HK-2 (cell line): ENCODE data around the gene SHROOM4.
A peak's percentile ranks its signal among the peaks of the same experiment; 100 is the strongest.

ENCODE experiments used
- DNase-seq: peaks from one replicate; pipeline ENCODE4 v3.0.0-alpha.2; 2018; ENCODE audit not compliant: unreplicated experiment

The SHROOM4 gene

GRCh38 chrX:50615570-50616158 lies 198.3 kb downstream of the SHROOM4 start:
- DNase-seq: no peak

DNA sequence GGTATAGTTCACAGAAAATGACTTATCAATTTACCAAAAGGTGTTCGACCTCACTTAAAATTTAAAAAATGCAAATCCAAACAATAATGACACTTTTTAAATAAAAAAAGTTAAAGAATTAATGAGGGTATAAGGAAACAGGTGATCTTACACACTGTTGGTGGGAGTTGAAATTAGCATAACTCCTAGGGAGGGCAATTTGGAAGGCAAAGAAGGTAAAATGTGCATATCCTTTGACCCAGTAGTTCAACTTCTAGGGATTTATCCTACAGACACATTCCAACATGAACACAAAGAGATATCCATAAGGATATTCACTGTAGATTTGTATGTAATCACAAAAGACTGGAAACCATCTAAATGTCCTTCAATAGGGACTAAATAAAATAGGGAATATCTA lies 199.5 kb downstream of the SHROOM4 start:
- no peak for DNase-seq

DNA sequence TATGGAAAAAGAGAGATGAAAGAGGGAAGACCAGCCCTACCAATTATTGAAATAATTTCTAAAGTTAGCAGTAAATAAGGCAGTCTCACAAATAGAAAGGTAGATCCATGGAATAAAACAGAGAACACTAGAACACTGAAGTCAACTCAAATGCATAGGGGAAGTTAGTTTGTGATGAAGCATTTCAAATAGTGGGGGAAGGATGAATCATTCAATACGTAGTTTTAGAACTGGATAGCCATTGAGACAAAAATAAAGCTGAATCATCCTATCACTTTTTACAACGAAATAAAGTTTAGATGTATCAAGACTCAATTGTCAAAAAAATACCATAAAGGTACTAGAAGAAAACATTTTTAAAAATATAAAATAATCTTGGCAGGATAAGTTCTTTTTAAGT lies 200.1 kb downstream of the SHROOM4 start:
- DNase-seq: no peak

DNA sequence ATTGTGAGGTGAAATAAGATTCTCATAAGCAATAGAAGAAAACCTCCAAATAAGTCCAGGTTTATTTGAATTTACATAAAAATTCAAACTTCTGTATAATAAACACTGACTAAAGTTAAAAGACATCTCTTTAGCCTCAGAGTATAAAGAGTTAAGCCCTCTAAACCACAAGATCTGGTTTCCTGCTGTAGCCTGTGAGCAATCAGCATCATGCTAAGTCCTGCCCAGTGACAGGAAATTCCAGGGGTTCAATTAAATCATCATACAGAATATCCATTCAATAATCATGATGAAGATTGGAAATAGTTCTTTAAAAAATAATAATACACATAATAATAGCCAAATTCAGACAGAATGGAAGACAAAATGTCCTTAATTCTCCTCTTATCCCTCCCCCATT lies 204.2 kb downstream of the SHROOM4 start:
- no peak for DNase-seq

GRCh38 chrX:50606300-50606950 lies 207.6 kb downstream of the SHROOM4 start:
- DNase-seq: no peak

- no peak for DNase-seq
These were observed 217.9 kb downstream of the SHROOM4 start for GRCh38 chrX:50596056-50596455.

DNA sequence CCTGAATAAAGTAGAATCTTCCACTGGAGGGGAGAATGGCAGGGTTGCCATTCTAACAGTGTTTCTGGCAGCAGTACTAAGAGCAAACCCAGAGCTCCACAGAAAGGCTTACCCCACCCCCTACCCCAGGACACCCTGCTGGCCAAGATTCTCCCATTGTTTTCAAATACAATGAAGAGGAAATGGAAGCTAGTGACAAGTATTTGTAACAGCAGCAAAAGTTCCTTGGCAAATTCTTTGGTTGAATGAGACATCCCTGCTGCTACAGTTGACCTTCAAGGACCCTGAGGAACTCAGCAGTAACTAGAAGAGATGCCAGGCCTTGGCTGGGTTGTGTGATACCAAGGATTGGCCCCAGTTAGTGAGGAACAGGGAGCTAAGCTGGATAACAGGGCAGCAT lies 219.2 kb downstream of the SHROOM4 start:
- no peak for DNase-seq

- DNase-seq: no peak
These were observed 227.0 kb downstream of the SHROOM4 start for GRCh38 chrX:50586980-50587379.

- DNase-seq: no peak
These were observed 227.6 kb downstream of the SHROOM4 start for GRCh38 chrX:50586407-50586806.

DNA sequence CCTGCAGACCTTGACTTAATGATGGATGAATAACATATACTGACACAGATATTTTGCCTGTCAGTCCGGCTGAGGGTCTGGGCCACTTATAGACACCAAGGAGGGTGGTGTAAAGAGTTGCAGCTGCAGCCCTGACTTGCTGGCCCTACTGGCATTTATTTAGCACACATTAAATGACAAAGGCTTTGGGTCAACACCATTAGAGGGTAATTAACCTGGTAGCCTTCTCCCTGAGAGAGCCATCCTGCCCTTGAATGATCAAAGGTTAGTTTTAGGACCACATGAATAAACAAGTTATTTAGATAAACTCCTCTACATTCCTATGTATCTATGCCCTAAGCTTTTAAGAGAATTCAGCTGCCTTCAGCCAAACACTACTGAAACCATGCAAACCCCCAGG lies 232.6 kb downstream of the SHROOM4 start:
- DNase-seq: no peak

DNA sequence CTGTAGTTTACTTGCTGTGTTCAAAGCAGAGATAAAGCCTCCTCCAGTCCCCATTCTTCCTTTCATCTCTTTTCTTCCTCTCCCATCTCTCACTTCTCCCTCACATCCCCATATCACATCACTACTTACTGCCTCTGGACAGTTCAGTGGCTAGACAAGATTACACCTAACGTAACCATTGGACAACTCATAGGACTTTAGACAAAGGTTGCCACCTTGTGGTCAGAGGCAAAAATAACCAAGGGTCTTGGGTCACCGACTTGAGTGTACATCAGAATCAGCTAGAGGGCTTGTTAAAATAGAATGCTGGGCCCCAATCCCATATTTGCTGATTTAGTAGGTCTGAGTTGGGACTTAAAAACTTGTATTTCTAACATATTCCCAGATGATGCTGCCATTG lies 234.0 kb downstream of the SHROOM4 start:
- peak; percentile 14 for DNase-seq

GRCh38 chrX:50577326-50577725 lies 236.7 kb downstream of the SHROOM4 start:
- no peak for DNase-seq

DNA sequence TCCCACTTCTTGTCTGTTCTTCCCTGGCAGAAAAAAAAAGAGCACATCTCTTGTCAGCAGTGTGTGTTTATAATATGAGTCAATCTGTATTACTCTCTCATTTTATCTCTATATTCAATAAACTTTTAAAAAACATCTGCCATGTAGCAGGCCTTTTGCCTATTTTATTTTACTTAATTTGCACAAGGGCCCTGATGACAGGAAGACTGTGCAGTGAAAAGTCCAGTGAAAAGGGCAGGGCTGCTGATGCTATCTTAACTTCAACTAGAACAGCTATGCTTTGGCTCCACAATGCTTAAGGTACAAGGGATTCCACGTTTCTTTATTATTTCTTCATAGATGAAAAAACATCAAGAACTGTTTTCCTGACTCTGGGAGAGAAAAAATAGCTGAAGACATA lies 246.4 kb downstream of the SHROOM4 start:
- no peak for DNase-seq

- no peak for DNase-seq
These were observed 248.3 kb downstream of the SHROOM4 start for GRCh38 chrX:50565718-50566117.
